ENCODE data around the gene CMTM5.

DNA sequence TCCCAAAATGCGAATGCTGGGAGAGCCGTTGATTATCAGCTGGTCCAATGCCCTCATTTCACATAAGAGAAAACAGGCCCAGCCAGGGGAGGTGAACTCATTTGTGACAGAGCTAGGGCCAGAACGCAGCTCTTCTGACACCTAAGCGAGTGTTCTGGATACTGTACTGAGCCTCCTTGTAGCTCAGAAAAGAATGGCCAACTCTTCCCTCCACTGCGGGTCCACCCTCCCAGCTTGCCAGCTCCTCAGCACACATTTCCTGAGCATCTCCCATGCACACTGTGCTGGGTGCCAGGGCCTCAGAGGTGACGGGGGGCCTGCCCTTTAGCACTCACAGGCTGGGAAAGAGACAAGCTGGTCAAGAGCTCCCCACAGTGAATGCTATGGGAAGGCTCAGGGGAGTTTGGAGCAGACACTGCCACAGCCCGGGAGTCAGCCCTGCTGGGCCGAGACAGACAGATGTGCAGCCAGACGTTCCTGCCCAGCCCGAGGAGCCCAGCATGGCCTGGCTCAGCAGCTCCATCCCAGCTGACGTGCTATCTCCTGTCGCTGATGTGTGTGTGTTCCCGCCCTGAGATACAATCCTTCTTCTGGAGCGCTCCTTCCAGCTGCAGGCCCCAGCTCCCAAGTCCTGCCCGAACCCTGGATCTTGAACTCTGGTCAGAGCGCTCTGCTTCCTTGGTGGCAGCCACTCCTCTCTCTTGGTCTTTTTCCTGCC lies 3.5 kb downstream of the CMTM5 start:
- TF ChIP-seq, protein P1, sequence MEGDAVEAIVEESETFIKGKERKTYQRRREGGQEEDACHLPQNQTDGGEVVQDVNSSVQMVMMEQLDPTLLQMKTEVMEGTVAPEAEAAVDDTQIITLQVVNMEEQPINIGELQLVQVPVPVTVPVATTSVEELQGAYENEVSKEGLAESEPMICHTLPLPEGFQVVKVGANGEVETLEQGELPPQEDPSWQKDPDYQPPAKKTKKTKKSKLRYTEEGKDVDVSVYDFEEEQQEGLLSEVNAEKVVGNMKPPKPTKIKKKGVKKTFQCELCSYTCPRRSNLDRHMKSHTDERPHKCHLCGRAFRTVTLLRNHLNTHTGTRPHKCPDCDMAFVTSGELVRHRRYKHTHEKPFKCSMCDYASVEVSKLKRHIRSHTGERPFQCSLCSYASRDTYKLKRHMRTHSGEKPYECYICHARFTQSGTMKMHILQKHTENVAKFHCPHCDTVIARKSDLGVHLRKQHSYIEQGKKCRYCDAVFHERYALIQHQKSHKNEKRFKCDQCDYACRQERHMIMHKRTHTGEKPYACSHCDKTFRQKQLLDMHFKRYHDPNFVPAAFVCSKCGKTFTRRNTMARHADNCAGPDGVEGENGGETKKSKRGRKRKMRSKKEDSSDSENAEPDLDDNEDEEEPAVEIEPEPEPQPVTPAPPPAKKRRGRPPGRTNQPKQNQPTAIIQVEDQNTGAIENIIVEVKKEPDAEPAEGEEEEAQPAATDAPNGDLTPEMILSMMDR (IDR thresholded peaks at IDR 0.05) = no peak
- no peak for TF ChIP-seq POLR2A (IDR thresholded peaks at IDR 0.05)
